Hair follicle dermal papilla cell (primary cell): ENCODE results near the gene WBP2NL. TPM values are rescaled to one million over a fixed set of nuclear protein-coding genes. Genes with fewer than 3 reads are reported as not detected.

Experiments
- small RNA-seq: library from RNA; depleted of rRNA; stranded (forward); fragments of <200 nt; gene quantifications from one replicate; pipeline ENCODE3, GENCODE V24; 2012
- total RNA-seq: library from RNA; depleted of rRNA; stranded (reverse); fragments of >200 nt; gene quantifications from 2 replicates; pipeline ENCODE4 v1.2.3, GENCODE V29; 2012

WBP2NL gene
- total RNA-seq, result 1.6 and 2.2 TPM in 2 replicates

GRCh38 chr22:41998361-41999261, at the start of gene WBP2NL:
Gene WBP2NL (plus strand): TSS chr22:41998788. CDS start chr22:41998819, 31 bp downstream.

GRCh38 chr22:41951898-41952474, 46.6 kb upstream of the WBP2NL start, which contains the start of gene SMIM45:
Gene SMIM45 (plus strand): TSS chr22:41952150.

GRCh38 chr22:41969110-41969646, 29.4 kb upstream of the WBP2NL start, which contains the start of gene SEPTIN3:
Gene SEPTIN3 (plus strand): TSS chr22:41969443. CDS start chr22:41971493, 2,050 bp downstream.

GRCh38 chr22:42070517-42071422, 72.2 kb downstream of the WBP2NL start, which contains the start of gene NAGA:
Gene NAGA (minus strand): TSS chr22:42070812. CDS start chr22:42070297, 515 bp downstream.

GRCh38 chr22:42074132-42074811, 75.7 kb downstream of the WBP2NL start, which contains the start of gene PHETA2:
Gene PHETA2 (plus strand): TSS chr22:42074248. CDS start chr22:42077294, 3,046 bp downstream.

Small RNA genes lying within 50 kb of the gene (small RNA-seq; reads per million reads assigned to genes)
- gene SNORD13P1, result not detected

Other genes starting within 250 kb of the WBP2NL start
- 9.7 and 14.9 TPM in 2 replicates for gene CCDC134, start 198.1 kb upstream of the WBP2NL start, total RNA-seq
- 98.8 and 109 TPM in 2 replicates for gene SREBF2, start 165.7 kb upstream of the WBP2NL start, total RNA-seq
- not detected in 2 replicates for gene SHISA8, start 83.7 kb upstream of the WBP2NL start, total RNA-seq
- 0.16 and 0.36 TPM in 2 replicates for gene TNFRSF13C, start 72.0 kb upstream of the WBP2NL start, total RNA-seq
- gene CENPM, start 51.6 kb upstream of the WBP2NL start, total RNA-seq, result 2.4 and 2.6 TPM in 2 replicates
- gene SEPTIN3, start 29.3 kb upstream of the WBP2NL start, total RNA-seq, result 5.1 and 8.3 TPM in 2 replicates
- gene NAGA, start 72.0 kb downstream of the WBP2NL start, total RNA-seq, result 71.3 and 76.3 TPM in 2 replicates
- 28.9 and 33.8 TPM in 2 replicates for gene PHETA2, start 75.5 kb downstream of the WBP2NL start, total RNA-seq
- gene SMDT1, start 80.9 kb downstream of the WBP2NL start, total RNA-seq, result 3.4 and 5.7 TPM in 2 replicates
- gene NDUFA6, start 92.0 kb downstream of the WBP2NL start, total RNA-seq, result 23.5 and 32.2 TPM in 2 replicates
- 0.24 and 0.49 TPM in 2 replicates for gene CYP2D6, start 132.0 kb downstream of the WBP2NL start, total RNA-seq